Nephron progenitor cell (in vitro differentiated cells): ENCODE results near the gene KIF19.

Source experiments
- DNase-seq: peaks from one replicate; pipeline ENCODE4 v3.0.0; 2021
- H3K27ac Mint-ChIP-seq: 2 replicates; pipeline ENCODE4 v1.8.0; 2021; ENCODE audit warnings: mild to moderate bottlenecking, moderate library complexity, mixed read lengths
- H3K27me3 Mint-ChIP-seq: 2 replicates; pipeline ENCODE4 v1.8.0; 2021; ENCODE audit warnings: mild to moderate bottlenecking, low read depth, mixed read lengths; ENCODE audit not compliant: poor library complexity
- H3K36me3 Mint-ChIP-seq: 2 replicates; pipeline ENCODE4 v1.8.0; 2021; ENCODE audit warnings: low read depth, mixed read lengths
- H3K4me1 Mint-ChIP-seq: 2 replicates; pipeline ENCODE4 v1.8.0; 2021; ENCODE audit warnings: mixed read lengths
- H3K4me3 Mint-ChIP-seq: 2 replicates; pipeline ENCODE4 v1.8.0; 2021; ENCODE audit warnings: mild to moderate bottlenecking, moderate library complexity, mixed read lengths
- H3K9me3 Mint-ChIP-seq: 2 replicates; pipeline ENCODE4 v1.8.0; 2021; ENCODE audit warnings: mild to moderate bottlenecking, moderate library complexity, mixed read lengths
- TF ChIP-seq, protein P1 (sequence below): fragments of 200-600 bp; sonication (generic); IDR thresholded peaks from 2 replicates; pipeline ENCODE4 v1.5.0; 2021; ENCODE audit warnings: antibody characterized with exemption

The KIF19 gene

GRCh38 chr17:74369221-74369620 lies 43.2 kb downstream of the KIF19 start:
- Mint-ChIP-seq H3K27me3 (peaks cover 43% of the 10 kb centered on the region), H3K4me1 (peaks cover 21% of the 10 kb centered on the region), H3K27ac (no peak overlapping the region), H3K4me3 (no peak overlapping the region), H3K9me3 (no peaks in the 10 kb centered on the region), H3K36me3 (no peaks in the 10 kb centered on the region)
- peak; percentile 57 for DNase-seq
- TF ChIP-seq, protein P1, sequence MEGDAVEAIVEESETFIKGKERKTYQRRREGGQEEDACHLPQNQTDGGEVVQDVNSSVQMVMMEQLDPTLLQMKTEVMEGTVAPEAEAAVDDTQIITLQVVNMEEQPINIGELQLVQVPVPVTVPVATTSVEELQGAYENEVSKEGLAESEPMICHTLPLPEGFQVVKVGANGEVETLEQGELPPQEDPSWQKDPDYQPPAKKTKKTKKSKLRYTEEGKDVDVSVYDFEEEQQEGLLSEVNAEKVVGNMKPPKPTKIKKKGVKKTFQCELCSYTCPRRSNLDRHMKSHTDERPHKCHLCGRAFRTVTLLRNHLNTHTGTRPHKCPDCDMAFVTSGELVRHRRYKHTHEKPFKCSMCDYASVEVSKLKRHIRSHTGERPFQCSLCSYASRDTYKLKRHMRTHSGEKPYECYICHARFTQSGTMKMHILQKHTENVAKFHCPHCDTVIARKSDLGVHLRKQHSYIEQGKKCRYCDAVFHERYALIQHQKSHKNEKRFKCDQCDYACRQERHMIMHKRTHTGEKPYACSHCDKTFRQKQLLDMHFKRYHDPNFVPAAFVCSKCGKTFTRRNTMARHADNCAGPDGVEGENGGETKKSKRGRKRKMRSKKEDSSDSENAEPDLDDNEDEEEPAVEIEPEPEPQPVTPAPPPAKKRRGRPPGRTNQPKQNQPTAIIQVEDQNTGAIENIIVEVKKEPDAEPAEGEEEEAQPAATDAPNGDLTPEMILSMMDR, result no peak

DNA sequence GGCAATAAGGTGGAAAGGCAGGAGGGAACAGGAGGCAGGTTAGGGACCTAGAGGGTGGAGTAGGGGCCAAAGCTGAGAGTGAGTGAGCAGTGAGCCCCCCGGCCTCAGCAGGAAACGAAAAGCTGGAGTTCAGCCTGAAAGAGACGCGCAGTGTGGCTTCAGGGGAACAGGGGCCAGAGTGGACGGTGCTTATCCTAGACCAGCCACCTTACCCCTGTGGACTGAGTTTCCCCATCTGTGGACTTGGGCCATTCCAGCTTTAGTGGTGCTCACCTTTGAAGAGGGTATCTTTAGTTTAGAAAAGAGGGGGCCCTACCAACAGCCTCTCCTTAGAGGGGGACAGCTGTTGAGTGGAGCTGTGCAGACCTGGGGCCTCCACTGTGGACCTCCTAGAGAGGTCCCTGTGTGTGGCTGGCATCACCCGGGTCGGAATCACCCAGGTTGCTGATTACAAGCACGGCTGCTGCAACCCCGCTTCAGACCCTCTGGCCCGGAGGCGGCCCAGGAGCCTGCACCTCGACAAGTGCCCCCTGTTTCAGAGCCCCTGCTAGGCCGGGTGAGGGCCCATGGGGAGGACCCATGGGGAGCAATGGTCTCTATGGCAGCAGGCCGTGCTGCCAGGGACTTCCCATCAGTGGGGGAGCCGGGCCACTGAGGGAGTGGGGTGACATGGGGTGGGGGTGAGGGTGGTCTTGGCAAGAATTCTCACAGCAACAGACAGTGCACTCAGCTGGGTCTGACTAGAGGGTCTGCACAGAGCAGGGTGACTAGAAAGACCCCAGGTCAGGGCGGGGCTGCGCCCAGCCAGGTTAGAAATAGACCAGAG lies 43.9 kb downstream of the KIF19 start:
- Mint-ChIP-seq H3K27me3 (peaks cover 40% of the 10 kb centered on the region), H3K9me3 (no peaks in the 10 kb centered on the region), H3K36me3 (no peaks in the 10 kb centered on the region), H3K4me1 (peaks cover 21% of the 10 kb centered on the region), H3K27ac (no peak overlapping the region), H3K4me3 (no peak overlapping the region)
- TF ChIP-seq, protein P1, result no peak
- no peak for DNase-seq

- Mint-ChIP-seq H3K27ac (no peak overlapping the region), H3K4me3 (no peak overlapping the region), H3K36me3 (no peaks in the 10 kb centered on the region), H3K4me1 (peaks cover 21% of the 10 kb centered on the region), H3K9me3 (no peaks in the 10 kb centered on the region), H3K27me3 (peaks cover 38% of the 10 kb centered on the region)
- TF ChIP-seq, protein P1, result no peak
- no peak for DNase-seq
These were observed 45.7 kb downstream of the KIF19 start for GRCh38 chr17:74371653-74372147.

GRCh38 chr17:74372426-74372825 lies 46.4 kb downstream of the KIF19 start:
- H3K4me1 Mint-ChIP-seq, result peaks cover 21% of the 10 kb centered on the region

GRCh38 chr17:74373838-74374606 lies 48.0 kb downstream of the KIF19 start:
- Mint-ChIP-seq H3K27me3 (peaks cover 46% of the 10 kb centered on the region), H3K4me3 (no peak overlapping the region), H3K36me3 (no peaks in the 10 kb centered on the region), H3K4me1 (peaks cover 18% of the 10 kb centered on the region), H3K9me3 (no peaks in the 10 kb centered on the region), H3K27ac (no peak overlapping the region)
- DNase-seq, result no peak
- TF ChIP-seq, protein P1, result no peak

More at GRCh38 chr17:74372426-74372825, 46.4 kb downstream of the KIF19 start:
- TF ChIP-seq, protein P1, result no peak
- Mint-ChIP-seq H3K9me3 (no peaks in the 10 kb centered on the region), H3K36me3 (no peaks in the 10 kb centered on the region), H3K27me3 (peaks cover 39% of the 10 kb centered on the region), H3K27ac (no peak overlapping the region), H3K4me3 (no peak overlapping the region)
- DNase-seq, result no peak
